IMR-90 (cell line): ENCODE results near the gene KRT73. TPM values are rescaled to one million over a fixed set of nuclear protein-coding genes. Genes with fewer than 3 reads are reported as not detected.

ENCODE experiments used
- ATAC-seq: fragments of 200-7000 bp; cut with Tn5 transposase; 2 replicates; pipeline ENCODE4 v1.9.1; 2020; ENCODE audit warnings: low read depth, mild to moderate bottlenecking, moderate library complexity
- BruUV-seq: library from RNA; stranded (reverse); fragments of 400-500 nt; replicated peaks from 2 replicates; lab custom pipeline; 2021; lab: Mats Ljungman, UMichigan
- CTCF ChIA-PET: fragments of 300-600 bp; formaldehyde crosslinking; extraction: SDS; loops from one replicate; lab custom pipeline; 2021; ENCODE audit warnings: antibody characterized with exemption; lab: Yijun Ruan, JAX
- POLR2A ChIA-PET: fragments of 300-600 bp; sonication (Branson Sonifier 250); formaldehyde crosslinking; loops from one replicate; lab custom pipeline; 2022; ENCODE audit warnings: antibody characterized with exemption; ENCODE audit not compliant: unreplicated experiment; lab: Charles Lee
- DNase-seq: peaks from one replicate; pipeline ENCODE4 v3.0.0; 2013
- H2AFZ ChIP-seq: replicated peaks from 2 replicates; pipeline ENCODE3; 2013; ENCODE audit warnings: low read length, mild to moderate bottlenecking; ENCODE audit not compliant: poor library complexity
- H2AK5ac ChIP-seq: 2 replicates; pipeline ENCODE4 v1.6.1; 2013; ENCODE audit warnings: low read depth, low read length, inconsistent platforms
- H2AK9ac ChIP-seq: replicated peaks from 2 replicates; pipeline ENCODE3; 2013; ENCODE audit warnings: mild to moderate bottlenecking, low read depth, low read length, moderate library complexity; ENCODE audit not compliant: poor library complexity
- H2BK120ac ChIP-seq: 2 replicates; pipeline ENCODE4 v1.6.1; 2013; ENCODE audit warnings: low read depth, low read length, inconsistent platforms
- H2BK15ac ChIP-seq: 3 replicates; pipeline ENCODE4 v1.6.1; 2013; ENCODE audit warnings: low read depth, low read length, inconsistent platforms
- H2BK20ac ChIP-seq: 2 replicates; pipeline ENCODE4 v1.6.1; 2013; ENCODE audit warnings: low read depth, mild to moderate bottlenecking, inconsistent platforms, low read length, moderate library complexity
- H2BK5ac ChIP-seq: 2 replicates; pipeline ENCODE4 v1.6.1; 2013; ENCODE audit warnings: mild to moderate bottlenecking, low read depth, low read length, inconsistent platforms; ENCODE audit not compliant: poor library complexity, severe bottlenecking
- H3K14ac ChIP-seq: replicated peaks from 2 replicates; pipeline ENCODE4 v1.6.1; 2013; ENCODE audit warnings: low read depth, low read length, inconsistent platforms
- H3K18ac ChIP-seq: 2 replicates; pipeline ENCODE4 v1.6.1; 2013; ENCODE audit warnings: low read depth, low read length, control low read depth
- H3K23ac ChIP-seq: 2 replicates; pipeline ENCODE4 v1.6.1; 2013; ENCODE audit warnings: low read depth, low read length, inconsistent platforms
- H3K27ac ChIP-seq: 2 replicates; pipeline ENCODE4 v1.5.1; 2013; ENCODE audit warnings: mild to moderate bottlenecking, control low read depth, low read length; ENCODE audit not compliant: insufficient read depth
- H3K27me3 ChIP-seq: 2 replicates; pipeline ENCODE4 v1.6.1; 2013; ENCODE audit warnings: low read length; ENCODE audit not compliant: control insufficient read depth, insufficient read depth
- H3K36me3 ChIP-seq: 2 replicates; pipeline ENCODE4 v1.6.1; 2013; ENCODE audit warnings: low read length, mixed read lengths; ENCODE audit not compliant: control insufficient read depth, insufficient read depth
- H3K4ac ChIP-seq: 2 replicates; pipeline ENCODE4 v1.6.1; 2013; ENCODE audit warnings: low read depth, low read length, inconsistent platforms
- H3K4me1 ChIP-seq: 2 replicates; pipeline ENCODE4 v1.6.1; 2013; ENCODE audit warnings: low read length, mixed read lengths; ENCODE audit not compliant: control insufficient read depth, insufficient read depth
- H3K4me2 ChIP-seq: 2 replicates; pipeline ENCODE4 v1.6.1; 2013; ENCODE audit warnings: low read depth, mild to moderate bottlenecking, control low read depth, low read length, moderate library complexity
- H3K4me3 ChIP-seq: 2 replicates; pipeline ENCODE4 v1.5.1; 2013; ENCODE audit warnings: low read depth, mild to moderate bottlenecking, control low read depth, low read length, moderate library complexity; ENCODE audit not compliant: insufficient read depth
- H3K56ac ChIP-seq: 2 replicates; pipeline ENCODE4 v1.6.1; 2013; ENCODE audit warnings: low read length, inconsistent platforms; ENCODE audit not compliant: insufficient read depth; ENCODE audit errors: extremely low read depth
- H3K79me1 ChIP-seq, 2 experiments: 2 replicates each; pipeline ENCODE4 v1.6.1; 2013; ENCODE audit warnings: low read length in 2 of 2, inconsistent platforms in 1 of 2, low read depth in 1 of 2
- H3K9ac ChIP-seq: 2 replicates; pipeline ENCODE4 v1.6.1; 2013; ENCODE audit warnings: low read depth, low read length, control low read depth
- H3K9me1 ChIP-seq: 2 replicates; pipeline ENCODE4 v1.6.1; 2013; ENCODE audit warnings: low read length, inconsistent platforms; ENCODE audit not compliant: insufficient read depth
- H3K9me3 ChIP-seq: 2 replicates; pipeline ENCODE4 v1.6.1; 2013; ENCODE audit warnings: low read length; ENCODE audit not compliant: control insufficient read depth, insufficient read depth
- H4K20me1 ChIP-seq: 2 replicates; pipeline ENCODE4 v1.6.1; 2013; ENCODE audit warnings: low read length, inconsistent platforms; ENCODE audit not compliant: insufficient read depth
- H4K5ac ChIP-seq: 2 replicates; pipeline ENCODE4 v1.6.1; 2013; ENCODE audit warnings: mild to moderate bottlenecking, low read depth, low read length, control low read depth
- H4K8ac ChIP-seq, 2 experiments: 2 replicates each; pipeline ENCODE4 v1.6.1; 2013; ENCODE audit warnings: low read depth in 2 of 2, low read length in 2 of 2, control low read depth in 1 of 2, inconsistent platforms in 1 of 2
- H4K91ac ChIP-seq: 2 replicates; pipeline ENCODE4 v1.6.1; 2013; ENCODE audit warnings: low read depth, low read length, inconsistent platforms; ENCODE audit not compliant: insufficient read depth
- BHLHE40 ChIP-seq: fragments of 150-350 bp; IDR thresholded peaks from 2 replicates; pipeline ENCODE4 v1.6.1; 2016; ENCODE audit warnings: mild to moderate bottlenecking, low read depth, low read length
- CHD1 ChIP-seq: IDR thresholded peaks from 2 replicates; pipeline ENCODE4 v1.6.1; 2012; ENCODE audit warnings: low read depth, low read length, improper control_type of control experiment
- ELK1 ChIP-seq: fragments of 150-350 bp; IDR thresholded peaks from 2 replicates; pipeline ENCODE4 v1.6.1; 2016; ENCODE audit warnings: low read depth, mild to moderate bottlenecking, low read length, moderate library complexity, borderline replicate concordance
- FOS ChIP-seq: fragments of 150-350 bp; IDR thresholded peaks from 2 replicates; pipeline ENCODE4 v1.6.1; 2016; ENCODE audit warnings: low read depth, low read length
- MXI1 ChIP-seq: IDR thresholded peaks from 2 replicates; pipeline ENCODE4 v1.6.1; 2012; ENCODE audit warnings: low read depth, mild to moderate bottlenecking, low read length, moderate library complexity, borderline replicate concordance
- NFE2L2 ChIP-seq: fragments of 150-350 bp; IDR thresholded peaks from 2 replicates; pipeline ENCODE4 v1.6.1; 2016; ENCODE audit warnings: low read depth, mild to moderate bottlenecking, low read length
- POLR2A ChIP-seq: IDR thresholded peaks from 2 replicates; pipeline ENCODE4 v1.6.1; 2012; ENCODE audit warnings: mild to moderate bottlenecking, low read depth, low read length
- RCOR1 ChIP-seq: IDR thresholded peaks from 2 replicates; pipeline ENCODE4 v1.6.1; 2012; ENCODE audit warnings: mild to moderate bottlenecking, low read length, improper control_type of control experiment; ENCODE audit not compliant: insufficient replicate concordance
- SMC3 ChIP-seq: fragments of 150-350 bp; IDR thresholded peaks from 2 replicates; pipeline ENCODE4 v1.6.1; 2016; ENCODE audit warnings: low read depth, mild to moderate bottlenecking, antibody characterized with exemption, low read length, moderate library complexity
- WGBS, 2 experiments: methylation state at CpG; one replicate each; pipeline versions ENCODE4 v1.1.5 to v1.1.7; 2013; ENCODE audit warnings: missing lambda C conversion rate in 2 of 2; ENCODE audit not compliant: insufficient read length in 1 of 2; ENCODE audit errors: extremely low coverage in 2 of 2; 5-methylcytosine and 5-hydroxymethylcytosine counted together
- dilution Hi-C: fragments of 300-500 bp; cut with HindIII; formaldehyde crosslinking; loops from one replicate; pipeline ENCODE4 v1.14.3; 2018; ENCODE audit warnings: low sequenced_read_pairs; ENCODE audit not compliant: unreplicated experiment
- in situ Hi-C: fragments of 300-500 bp; cut with MboI; formaldehyde crosslinking; loops from 3 replicates; pipeline ENCODE4 v1.14.3; 2019; ENCODE audit warnings: low sequenced_read_pairs, inconsistent platforms, mixed read lengths
- intact Hi-C: fragments of 100-400 bp; cut with micrococcal nuclease; formaldehyde crosslinking; loops from 2 replicates; pipeline ENCODE4 v1.10.0; 2022
- polyA plus RNA-seq, 3 experiments: library from polyadenylated mRNA; depleted of rRNA; stranded (reverse); fragments of >200 nt; gene quantifications; 2 replicates each; pipeline ENCODE4 v1.2.3, GENCODE V29; 2012; ENCODE audit warnings: low replicate concordance in 1 of 3
- total RNA-seq: library from RNA; depleted of rRNA; stranded (reverse); fragments of >200 nt; gene quantifications from 2 replicates; pipeline ENCODE4 v1.2.3, GENCODE V29; 2012
- TF ChIP-seq, protein P1 (sequence below): fragments of 150-350 bp; IDR thresholded peaks from 2 replicates; pipeline ENCODE4 v1.6.1; 2017; ENCODE audit warnings: mild to moderate bottlenecking, antibody characterized with exemption, low read length, low read depth
- TF ChIP-seq, protein P2 (sequence below): conservative IDR thresholded peaks from 2 replicates; pipeline ENCODE4 v1.5.1; 2012; ENCODE audit warnings: mild to moderate bottlenecking, low read depth, low read length, improper control_type of control experiment

Gene KRT73
- total and polyA plus RNA-seq, 2 of the 4 experiments (the other 2 are of a cell fraction) = not detected

GRCh38 chr12:52667931-52668330, 49.6 kb upstream of the KRT73 start:
- Histone ChIP-seq H3K14ac (no peak overlapping the region), H4K20me1 (no peaks in the 10 kb centered on the region), H3K27me3 (peaks cover 12% of the 10 kb centered on the region), H2BK15ac (no peak overlapping the region), H4K8ac (no peak overlapping the region), H3K4me2 (no peak overlapping the region), H2AK9ac (no peak overlapping the region), H3K36me3 (no peaks in the 10 kb centered on the region), H3K9me3 (no peaks in the 10 kb centered on the region), H3K4me1 (no peaks in the 10 kb centered on the region), H2BK120ac (no peak overlapping the region), H3K79me1 (no peaks in the 10 kb centered on the region), H2AFZ (no peak overlapping the region), H3K56ac (no peak overlapping the region), H4K91ac (no peak overlapping the region), H3K23ac (no peak overlapping the region), H2BK20ac (no peak overlapping the region), H3K9me1 (no peaks in the 10 kb centered on the region), H2BK5ac (no peak overlapping the region), H3K4me3 (no peak overlapping the region), H3K27ac (no peak overlapping the region), H3K9ac (no peak overlapping the region), H4K5ac (no peak overlapping the region), H3K18ac (no peak overlapping the region), H2AK5ac (no peak overlapping the region), H3K4ac (no peak overlapping the region)
- no TSS peak for BruUV-seq
- TF ChIP-seq CHD1 (no peak), POLR2A (no peak), RCOR1 (no peak), BHLHE40 (no peak), MXI1 (no peak), SMC3 (no peak), NFE2L2 (no peak), FOS (no peak), ELK1 (no peak)
- TF ChIP-seq, protein P1, sequence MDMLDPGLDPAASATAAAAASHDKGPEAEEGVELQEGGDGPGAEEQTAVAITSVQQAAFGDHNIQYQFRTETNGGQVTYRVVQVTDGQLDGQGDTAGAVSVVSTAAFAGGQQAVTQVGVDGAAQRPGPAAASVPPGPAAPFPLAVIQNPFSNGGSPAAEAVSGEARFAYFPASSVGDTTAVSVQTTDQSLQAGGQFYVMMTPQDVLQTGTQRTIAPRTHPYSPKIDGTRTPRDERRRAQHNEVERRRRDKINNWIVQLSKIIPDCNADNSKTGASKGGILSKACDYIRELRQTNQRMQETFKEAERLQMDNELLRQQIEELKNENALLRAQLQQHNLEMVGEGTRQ = no peak
- TF ChIP-seq, protein P2, sequence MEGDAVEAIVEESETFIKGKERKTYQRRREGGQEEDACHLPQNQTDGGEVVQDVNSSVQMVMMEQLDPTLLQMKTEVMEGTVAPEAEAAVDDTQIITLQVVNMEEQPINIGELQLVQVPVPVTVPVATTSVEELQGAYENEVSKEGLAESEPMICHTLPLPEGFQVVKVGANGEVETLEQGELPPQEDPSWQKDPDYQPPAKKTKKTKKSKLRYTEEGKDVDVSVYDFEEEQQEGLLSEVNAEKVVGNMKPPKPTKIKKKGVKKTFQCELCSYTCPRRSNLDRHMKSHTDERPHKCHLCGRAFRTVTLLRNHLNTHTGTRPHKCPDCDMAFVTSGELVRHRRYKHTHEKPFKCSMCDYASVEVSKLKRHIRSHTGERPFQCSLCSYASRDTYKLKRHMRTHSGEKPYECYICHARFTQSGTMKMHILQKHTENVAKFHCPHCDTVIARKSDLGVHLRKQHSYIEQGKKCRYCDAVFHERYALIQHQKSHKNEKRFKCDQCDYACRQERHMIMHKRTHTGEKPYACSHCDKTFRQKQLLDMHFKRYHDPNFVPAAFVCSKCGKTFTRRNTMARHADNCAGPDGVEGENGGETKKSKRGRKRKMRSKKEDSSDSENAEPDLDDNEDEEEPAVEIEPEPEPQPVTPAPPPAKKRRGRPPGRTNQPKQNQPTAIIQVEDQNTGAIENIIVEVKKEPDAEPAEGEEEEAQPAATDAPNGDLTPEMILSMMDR = no peak
- DNase-seq (no peak), ATAC-seq (no peak)
- ChIA-PET CTCF (no interaction called here), POLR2A (no interaction called here)
- in situ Hi-C loops = loop anchor here (5.0 kb wide), 1 partner anchor 49 kb away; no protein-coding TSS in a partner anchor
- intact Hi-C loops = no loop called here
- WGBS, 2 experiments = 46% methylated on average over 5 of the region's 7 CpGs; no CpG with 5 or more reads in 1 of the 2 experiments
- dilution Hi-C loops = no loop called here
